Measurements from ENCODE around the gene CRY2.

CRY2 gene

DNA sequence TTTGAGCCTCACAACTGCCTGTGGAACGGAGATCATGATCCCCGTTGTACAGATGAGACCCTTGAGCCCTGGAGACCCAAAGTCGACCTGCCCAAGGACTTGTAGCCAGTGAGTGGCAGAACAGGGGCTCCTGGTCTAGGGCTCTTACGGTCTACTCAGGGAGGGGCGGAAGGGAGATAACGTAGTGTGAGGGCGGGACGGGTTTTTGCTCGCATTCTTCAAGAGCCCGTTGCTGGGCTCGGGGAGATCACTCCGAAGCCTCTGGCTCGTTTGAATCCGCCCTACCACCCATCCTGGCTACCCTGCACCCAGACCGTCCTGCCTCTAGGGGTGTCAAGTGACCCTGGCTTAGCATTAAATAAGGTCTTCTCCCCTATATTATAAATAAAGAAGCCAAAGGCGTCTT, 639 bp downstream of the CRY2 start:
- in situ Hi-C loops (cut with HindIII; ENCODE audit: low sequenced_read_pairs), result no loop called here

DNA sequence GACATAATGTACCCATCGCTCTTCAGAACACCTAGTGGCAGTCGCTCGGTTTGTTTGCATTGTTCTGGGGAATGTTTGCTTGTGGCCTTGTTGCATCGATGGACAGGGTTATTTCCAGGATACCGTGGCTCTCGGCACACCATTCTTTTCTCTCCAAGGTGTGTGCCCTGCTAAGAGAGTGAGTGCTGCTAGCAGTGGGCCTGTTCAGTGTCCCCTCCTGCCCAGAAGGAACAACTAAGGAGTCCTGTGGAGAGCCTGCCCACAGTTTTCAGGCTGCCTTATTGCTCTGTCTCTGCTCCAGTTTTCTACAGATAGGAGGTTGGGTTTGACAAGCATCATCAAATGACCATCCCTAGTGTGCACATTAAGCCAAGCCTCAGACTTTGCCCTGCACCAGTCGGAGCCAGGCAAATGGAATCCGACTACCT, 1.4 kb downstream of the CRY2 start:
- in situ Hi-C loops (cut with HindIII; ENCODE audit: low sequenced_read_pairs), result no loop called here

DNA sequence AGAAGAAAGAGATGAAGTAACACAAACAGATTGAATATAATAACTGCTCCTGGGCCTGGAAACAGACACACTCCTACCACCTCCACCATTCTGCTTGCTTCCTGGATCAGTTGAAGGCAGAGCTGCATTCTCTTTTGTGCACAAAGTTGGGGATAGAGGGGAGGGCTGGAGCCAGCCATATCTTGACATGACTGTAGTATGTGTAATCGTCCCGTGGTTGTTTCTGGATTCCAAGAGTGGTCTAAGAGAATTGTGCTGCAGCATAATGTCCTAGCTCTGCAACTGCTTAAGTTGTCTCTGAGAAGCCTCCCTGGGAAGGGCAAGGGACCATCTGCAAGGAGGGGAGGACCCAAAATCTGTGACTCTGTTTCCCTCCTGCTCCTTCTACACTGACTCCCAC, 3.2 kb downstream of the CRY2 start:
- in situ Hi-C loops (cut with HindIII; ENCODE audit: low sequenced_read_pairs), result no loop called here

DNA sequence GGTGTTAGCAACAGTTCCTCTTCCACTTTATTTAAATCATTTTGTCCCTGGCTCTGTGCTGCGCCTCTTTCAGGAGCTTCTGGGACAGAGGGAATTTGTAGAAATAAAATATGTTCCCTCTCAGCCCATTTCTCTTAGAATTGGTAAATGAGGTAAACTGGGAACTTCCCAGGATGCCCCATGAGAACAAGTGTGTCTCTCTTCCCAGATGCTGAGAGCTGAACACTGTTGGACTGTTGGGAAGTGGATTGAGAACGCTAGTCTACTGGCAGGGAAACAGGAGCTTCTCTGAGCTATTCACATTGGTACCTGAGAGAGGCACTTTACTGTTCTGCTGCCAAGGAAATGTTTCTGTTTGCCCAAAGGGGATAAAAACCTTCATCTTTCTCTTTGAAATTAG, 4.0 kb downstream of the CRY2 start:
- in situ Hi-C loops (cut with HindIII; ENCODE audit: low sequenced_read_pairs), result no loop called here

- in situ Hi-C loops (cut with HindIII; ENCODE audit: low sequenced_read_pairs), result no loop called here
These were observed 4.9 kb downstream of the CRY2 start for GRCh38 chr11:45852018-45852711.

DNA sequence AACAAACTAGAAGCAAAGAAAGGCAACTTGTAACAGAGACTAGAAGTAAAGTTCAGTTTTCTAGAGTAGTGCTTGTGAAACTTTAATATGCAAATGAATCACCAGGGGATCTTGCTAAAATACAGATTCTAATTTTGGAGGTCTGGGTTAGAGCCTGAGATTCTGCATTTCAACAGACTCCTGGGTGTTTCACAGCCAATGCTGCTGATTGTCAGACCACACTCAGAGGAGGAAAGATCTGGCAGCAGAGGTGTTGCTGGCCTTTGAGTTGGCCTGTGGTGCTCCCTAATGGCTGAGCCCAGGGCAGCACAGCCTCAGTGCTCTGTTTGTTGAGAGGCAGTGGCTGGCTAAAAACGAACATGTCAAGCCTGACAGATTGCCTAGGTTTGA, 5.4 kb downstream of the CRY2 start:
- in situ Hi-C loops (cut with HindIII; ENCODE audit: low sequenced_read_pairs), result no loop called here

GRCh38 chr11:45853332-45854219, 6.3 kb downstream of the CRY2 start:
- in situ Hi-C loops (cut with HindIII; ENCODE audit: low sequenced_read_pairs), result no loop called here

- in situ Hi-C loops (cut with HindIII; ENCODE audit: low sequenced_read_pairs), result no loop called here
These were observed 8.0 kb downstream of the CRY2 start for GRCh38 chr11:45855308-45855707.

DNA sequence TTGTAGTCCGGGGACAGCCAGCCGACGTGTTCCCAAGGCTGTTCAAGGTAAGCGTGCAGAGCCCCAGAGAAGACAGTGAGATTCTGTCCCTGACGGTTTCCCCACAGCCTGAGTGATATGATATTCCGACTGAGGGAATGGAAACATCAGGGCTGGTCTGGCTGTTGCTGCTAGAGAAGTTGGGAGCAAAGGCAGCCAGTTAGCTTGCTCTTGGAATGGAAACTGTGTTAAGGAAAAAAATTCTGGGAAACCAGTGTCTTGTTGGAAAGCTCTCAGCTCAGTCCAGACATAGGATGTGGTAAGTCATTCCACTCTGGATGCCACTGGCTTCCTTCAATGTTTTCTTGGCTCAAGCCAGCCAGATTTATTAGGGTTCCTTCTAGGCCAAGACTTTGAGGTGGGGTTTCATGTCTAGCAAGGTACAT, 8.8 kb downstream of the CRY2 start:
- in situ Hi-C loops (cut with HindIII; ENCODE audit: low sequenced_read_pairs), result no loop called here

DNA sequence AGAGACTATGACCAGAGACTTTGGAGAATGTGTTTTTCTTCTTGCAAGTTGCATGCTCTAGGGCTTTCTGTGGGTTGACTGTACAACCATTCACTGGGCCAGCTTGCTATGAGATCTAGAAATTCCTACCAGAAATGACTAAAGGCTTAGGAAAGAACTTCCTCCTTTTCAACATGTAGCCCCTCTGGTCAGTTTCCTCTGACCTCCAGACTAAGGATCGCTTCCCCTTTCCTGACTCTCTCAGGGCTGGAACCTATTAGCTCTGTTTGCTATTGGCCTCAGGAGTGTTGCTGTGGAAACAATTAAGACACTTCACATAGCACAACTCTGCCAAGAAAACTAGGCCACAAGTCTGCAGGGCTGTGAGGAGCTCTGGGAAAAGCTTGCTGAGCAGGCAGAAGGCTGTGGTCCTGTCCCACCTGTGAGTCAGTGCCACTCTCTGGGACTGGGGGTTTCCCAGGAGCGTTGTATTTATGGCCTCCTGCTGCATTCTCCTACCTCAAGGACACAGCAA, 10.7 kb downstream of the CRY2 start:
- in situ Hi-C loops (cut with HindIII; ENCODE audit: low sequenced_read_pairs), result no loop called here

DNA sequence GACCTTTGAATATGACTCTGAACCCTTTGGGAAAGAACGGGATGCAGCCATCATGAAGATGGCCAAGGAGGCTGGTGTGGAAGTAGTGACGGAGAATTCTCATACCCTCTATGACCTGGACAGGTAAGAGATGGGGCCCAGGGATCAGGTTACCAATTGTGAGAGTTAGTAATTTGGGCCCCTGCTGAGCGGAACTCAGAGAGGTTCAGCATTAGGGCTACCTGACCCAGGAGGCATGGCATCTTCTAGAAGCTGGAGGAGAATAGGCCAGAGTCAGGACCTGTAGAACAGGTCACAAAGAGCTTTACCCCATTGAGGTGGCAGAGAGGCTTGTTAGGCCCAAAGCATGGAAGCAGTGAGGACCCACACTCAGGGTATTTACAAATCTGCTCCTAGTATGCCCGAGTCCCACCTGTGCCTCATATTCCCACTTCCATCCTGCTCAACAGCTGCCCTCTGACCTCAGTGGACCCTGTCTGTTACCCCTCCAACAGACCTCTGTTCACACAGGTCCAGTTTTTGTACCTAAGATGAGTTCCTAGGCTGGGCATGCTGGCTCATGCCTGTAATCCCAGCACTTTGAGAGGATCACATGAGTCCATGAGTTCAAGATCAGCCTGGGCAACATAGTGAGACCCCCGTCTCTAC, 11.6 kb downstream of the CRY2 start:
- in situ Hi-C loops (cut with HindIII; ENCODE audit: low sequenced_read_pairs), result no loop called here

- in situ Hi-C loops (cut with HindIII; ENCODE audit: low sequenced_read_pairs), result no loop called here
These were observed 12.4 kb downstream of the CRY2 start for GRCh38 chr11:45859661-45860140.

- in situ Hi-C loops (cut with HindIII; ENCODE audit: low sequenced_read_pairs), result no loop called here
These were observed 13.1 kb downstream of the CRY2 start for GRCh38 chr11:45860348-45860747.

GRCh38 chr11:45860764-45861510, 13.7 kb downstream of the CRY2 start:
- in situ Hi-C loops (cut with HindIII; ENCODE audit: low sequenced_read_pairs), result no loop called here

DNA sequence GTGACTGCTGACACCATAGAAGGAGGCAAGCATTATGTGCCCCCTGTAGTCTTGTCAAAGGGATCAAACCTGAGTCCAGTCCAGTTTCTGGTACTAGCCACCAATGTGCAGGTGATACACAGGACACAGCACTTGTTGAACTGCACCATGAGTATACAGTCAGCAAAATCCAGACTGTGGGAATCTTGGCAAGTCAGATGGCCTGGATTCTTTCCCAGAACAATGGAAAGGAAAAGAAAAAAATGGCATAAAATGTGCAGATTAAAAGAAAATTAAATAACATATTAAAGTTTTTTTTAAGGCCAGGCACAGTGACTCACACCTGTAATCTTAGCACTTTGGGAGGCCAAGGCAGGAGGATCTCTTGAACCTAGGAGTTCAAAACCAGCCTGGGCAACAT, 16.8 kb downstream of the CRY2 start:
- in situ Hi-C loops (cut with HindIII; ENCODE audit: low sequenced_read_pairs), result no loop called here

DNA sequence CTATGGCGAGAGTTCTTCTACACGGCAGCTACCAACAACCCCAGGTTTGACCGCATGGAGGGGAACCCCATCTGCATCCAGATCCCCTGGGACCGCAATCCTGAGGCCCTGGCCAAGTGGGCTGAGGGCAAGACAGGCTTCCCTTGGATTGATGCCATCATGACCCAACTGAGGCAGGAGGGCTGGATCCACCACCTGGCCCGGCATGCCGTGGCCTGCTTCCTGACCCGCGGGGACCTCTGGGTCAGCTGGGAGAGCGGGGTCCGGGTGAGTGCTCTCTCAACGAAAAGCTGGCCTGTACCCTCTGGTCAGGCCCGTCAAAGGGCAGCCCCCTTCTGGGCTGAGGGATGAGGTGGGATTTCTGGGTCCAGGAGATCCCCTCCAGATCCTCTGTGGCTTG, 22.3 kb downstream of the CRY2 start:
- in situ Hi-C loops (cut with HindIII; ENCODE audit: low sequenced_read_pairs), result no loop called here

GRCh38 chr11:45870706-45871105, 23.4 kb downstream of the CRY2 start:
- in situ Hi-C loops (cut with HindIII; ENCODE audit: low sequenced_read_pairs), result no loop called here

DNA sequence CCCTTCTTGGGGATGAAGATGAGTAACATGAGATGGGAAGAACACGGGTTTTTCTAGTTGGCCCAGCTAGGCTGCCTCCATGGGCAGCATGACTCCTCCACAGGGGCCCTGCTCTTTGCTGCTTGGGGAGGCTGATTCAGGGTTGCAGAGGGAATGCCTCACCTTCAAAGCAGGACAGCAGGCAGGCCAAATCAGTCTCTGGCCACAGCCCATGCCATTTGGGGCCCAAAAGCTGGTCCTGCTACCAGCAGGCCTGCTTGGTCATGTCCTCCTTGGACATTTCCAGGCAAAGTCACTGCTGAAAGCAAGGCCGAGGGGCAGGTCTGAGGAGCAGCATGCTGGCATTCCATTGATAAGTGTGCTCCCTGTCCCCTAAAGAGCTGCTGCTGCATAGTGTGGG, 24.4 kb downstream of the CRY2 start:
- in situ Hi-C loops (cut with HindIII; ENCODE audit: low sequenced_read_pairs), result no loop called here

GRCh38 chr11:45872651-45873356, 25.5 kb downstream of the CRY2 start:
- in situ Hi-C loops (cut with HindIII; ENCODE audit: low sequenced_read_pairs), result no loop called here

DNA sequence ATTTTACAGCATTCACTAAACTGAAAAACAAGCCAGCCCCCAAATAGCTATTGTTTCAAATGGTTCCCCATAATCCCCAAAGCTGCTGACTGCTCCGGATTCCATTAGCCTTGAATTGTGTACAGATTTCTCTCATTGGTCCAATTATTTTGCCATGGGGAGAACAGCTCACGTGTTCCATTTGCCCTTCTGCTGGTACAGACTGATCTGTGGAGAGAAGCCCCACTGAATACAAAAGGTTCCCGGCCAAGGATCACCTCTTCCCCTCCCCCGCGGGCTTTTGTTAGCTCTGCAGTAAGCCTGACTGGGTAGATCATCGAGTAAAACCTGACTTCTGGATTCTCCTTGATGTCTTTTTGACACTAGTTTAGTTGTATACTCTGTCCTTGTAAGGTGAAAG, 29.1 kb downstream of the CRY2 start:
- in situ Hi-C loops (cut with HindIII; ENCODE audit: low sequenced_read_pairs), result no loop called here
